Measurements from ENCODE around the gene ASCC3. TPM values are rescaled to one million over a fixed set of nuclear protein-coding genes. Genes with fewer than 3 reads are reported as not detected.
A peak's percentile ranks its signal among the peaks of the same experiment; 100 is the strongest.

The ASCC3 gene
- total and polyA plus RNA-seq, 2 experiments from 2014 or later: 49.1 to 60.2 TPM

DNA sequence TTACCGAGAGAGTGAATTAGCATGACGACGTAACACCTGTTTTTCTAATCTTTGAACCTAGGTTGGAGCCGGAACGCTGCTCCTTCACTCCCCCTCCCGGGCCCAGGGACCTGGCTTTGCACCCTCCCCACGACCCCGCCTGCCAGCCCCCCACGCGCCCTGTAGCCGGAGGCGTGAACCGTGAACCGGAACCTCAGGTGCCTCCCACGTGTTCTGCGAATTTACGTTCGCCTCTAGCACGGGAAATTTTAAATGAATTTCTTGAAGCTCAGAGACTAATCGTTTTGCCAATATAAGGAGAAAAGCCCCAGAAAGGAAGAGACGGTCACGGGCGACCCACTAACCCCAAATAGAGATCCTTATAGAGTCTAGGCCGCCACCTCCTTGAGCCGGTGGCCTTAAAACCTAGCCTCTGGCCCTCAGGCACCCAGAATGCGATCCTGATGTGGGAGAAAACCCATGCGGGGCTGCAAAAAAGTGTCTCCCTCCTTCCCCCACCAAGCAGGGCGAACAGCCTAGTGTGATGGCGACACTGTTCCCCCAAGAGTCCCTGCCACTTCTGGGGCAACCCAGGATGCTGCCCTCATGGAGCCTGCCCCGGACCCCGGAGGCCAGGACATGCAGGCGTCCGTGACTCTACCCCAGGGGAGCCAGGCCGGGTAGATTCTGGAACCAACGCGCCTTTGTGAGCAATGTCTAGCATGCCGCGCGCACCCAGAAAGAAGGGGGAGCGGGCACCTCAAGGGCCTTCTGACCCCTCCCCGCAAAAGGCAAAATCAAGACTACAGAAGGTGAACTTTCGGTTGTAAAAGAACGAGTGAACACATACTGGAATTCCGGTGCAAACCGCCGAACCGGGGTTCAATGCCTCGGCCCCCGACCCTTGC, 413.8 kb downstream of the ASCC3 start:
- Histone ChIP-seq H2AFZ (no peak overlapping the region), H3F3A (ENCODE audit: insufficient read depth) (peaks cover 21% of the 10 kb centered on the region; the same call in 1 of the 2 replicates), H3K79me2 (ENCODE audit: insufficient read depth) (no peaks in the 10 kb centered on the region), H3K27me3 (replicated peaks; ENCODE audit: insufficient read depth) (no peaks in the 10 kb centered on the region), H3K27ac (no peak overlapping the region), H3K36me3 (ENCODE audit: low read depth) (no peaks in the 10 kb centered on the region), H3K9ac (no peak overlapping the region), H3K9me2 (ENCODE audit: insufficient read depth) (no peaks in the 10 kb centered on the region), H3K9me3 (ENCODE audit: low read depth) (no peaks in the 10 kb centered on the region), H4K20me1 (ENCODE audit: insufficient read depth) (no peaks in the 10 kb centered on the region), H3K4me1 (ENCODE audit: insufficient read depth) (peaks cover 10% of the 10 kb centered on the region), H3K4me3 (no peak overlapping the region), H3K4me2 (ENCODE audit: unreplicated experiment) (no peak overlapping the region)
- DNase-seq: no peak
- in situ Hi-C loops (cut with MboI): no loop called here
- WGBS, 2 experiments (ENCODE audit: low coverage in 1 of 2, low lambda C conversion rate in 2 of 2, missing lambda C conversion rate in 2 of 2): 89% methylated on average over 48 to 49 of the region's 49 CpGs
- TF ChIP-seq EZH2phosphoT487 (IDR thresholded peaks at IDR 0.05; ENCODE audit: insufficient read depth, low read depth) (no peak), EZH2 (IDR thresholded peaks at IDR 0.05; ENCODE audit: insufficient read depth, poor library complexity, severe bottlenecking) (no peak)

- Histone ChIP-seq H3K36me3 (ENCODE audit: low read depth) (no peaks in the 10 kb centered on the region), H3K9ac (no peak overlapping the region), H2AFZ (no peak overlapping the region), H3K4me3 (no peak overlapping the region), H4K20me1 (ENCODE audit: insufficient read depth) (no peaks in the 10 kb centered on the region), H3K9me2 (ENCODE audit: insufficient read depth) (no peaks in the 10 kb centered on the region), H3K4me2 (ENCODE audit: unreplicated experiment) (no peak overlapping the region), H3K79me2 (ENCODE audit: insufficient read depth) (no peaks in the 10 kb centered on the region), H3K27me3 (replicated peaks; ENCODE audit: insufficient read depth) (no peaks in the 10 kb centered on the region), H3K4me1 (ENCODE audit: insufficient read depth) (peaks cover 14% of the 10 kb centered on the region; the same call in 1 of the 2 replicates), H3K9me3 (ENCODE audit: low read depth) (no peaks in the 10 kb centered on the region), H3K27ac (no peak overlapping the region), H3F3A (ENCODE audit: insufficient read depth) (peaks cover 23% of the 10 kb centered on the region; the same call in 1 of the 2 replicates)
- WGBS, 2 experiments (ENCODE audit: low coverage in 1 of 2, low lambda C conversion rate in 2 of 2, missing lambda C conversion rate in 2 of 2): 85 to 86% methylated on average over 21 of the region's 21 CpGs
- in situ Hi-C loops (cut with MboI): no loop called here
- TF ChIP-seq EZH2 (IDR thresholded peaks at IDR 0.05; ENCODE audit: insufficient read depth, poor library complexity, severe bottlenecking): no peak
- no peak for TF ChIP-seq EZH2phosphoT487 (IDR thresholded peaks at IDR 0.05; ENCODE audit: insufficient read depth, low read depth)
- DNase-seq: no peak
Measured at GRCh38 chr6:100466410-100467128, 414.6 kb downstream of the ASCC3 start.

GRCh38 chr6:100465701-100466409, 415.3 kb downstream of the ASCC3 start:
- H3K79me2 ChIP-seq (ENCODE audit: insufficient read depth): no peaks in the 10 kb centered on the region
- peak overlapping the region; percentile 80 for H3K27ac ChIP-seq
- WGBS, 2 experiments (ENCODE audit: low coverage in 1 of 2, low lambda C conversion rate in 2 of 2, missing lambda C conversion rate in 2 of 2): 90 to 91% methylated on average over 20 of the region's 20 CpGs
- in situ Hi-C loops (cut with MboI): no loop called here
- no peaks in the 10 kb centered on the region for H3K27me3 ChIP-seq (replicated peaks; ENCODE audit: insufficient read depth)
- peak overlapping the region; percentile 95 for H2AFZ ChIP-seq
- peak; percentile 37 for DNase-seq
- H3K9ac ChIP-seq: peak overlapping the region; percentile 86
- no peak for TF ChIP-seq EZH2 (IDR thresholded peaks at IDR 0.05; ENCODE audit: insufficient read depth, poor library complexity, severe bottlenecking)
- no peak for TF ChIP-seq EZH2phosphoT487 (IDR thresholded peaks at IDR 0.05; ENCODE audit: insufficient read depth, low read depth)
- H3K9me2 ChIP-seq (ENCODE audit: insufficient read depth): no peaks in the 10 kb centered on the region
- no peaks in the 10 kb centered on the region for H4K20me1 ChIP-seq (ENCODE audit: insufficient read depth)
- H3K9me3 ChIP-seq (ENCODE audit: low read depth): no peaks in the 10 kb centered on the region
- peaks cover 23% of the 10 kb centered on the region; the same call in 1 of the 2 replicates for H3F3A ChIP-seq (ENCODE audit: insufficient read depth)
- H3K4me1 ChIP-seq (ENCODE audit: insufficient read depth): peaks cover 14% of the 10 kb centered on the region; the same call in 1 of the 2 replicates
- no peaks in the 10 kb centered on the region for H3K36me3 ChIP-seq (ENCODE audit: low read depth)
- peak overlapping the region; percentile 76 for H3K4me2 ChIP-seq (ENCODE audit: unreplicated experiment)
- peak overlapping the region; percentile 75 for H3K4me3 ChIP-seq

All from GM23248 (cell line).